ENCODE data around the gene GPANK1. TPM values are rescaled to one million over a fixed set of nuclear protein-coding genes. Genes with fewer than 3 reads are reported as not detected.

Gene GPANK1
- total RNA-seq, 2 experiments from 2014 or later = 33.6 to 35.2 TPM

- Mint-ChIP-seq H3K4me3 (no peak overlapping the region), H3K27me3 (no peaks in the 10 kb centered on the region), H3K36me3 (ENCODE audit: low read depth) (peaks cover 22% of the 10 kb centered on the region), H3K9me3 (no peaks in the 10 kb centered on the region), H3K27ac (no peak overlapping the region), H3K4me1 (peaks cover 34% of the 10 kb centered on the region)
- no peak for DNase-seq
- ChIA-PET POLR2A (no interaction called here), CTCF (no interaction called here)
These were observed 11.6 kb upstream of the GPANK1 start for GRCh38 chr6:31676322-31676903.

GRCh38 chr6:31669676-31670075 lies 4.9 kb upstream of the GPANK1 start, which contains the start of gene LY6G5B:
Gene LY6G5B (plus strand): TSS chr6:31669976. CDS start chr6:31670951, 975 bp downstream.
- H3K36me3 Mint-ChIP-seq (ENCODE audit: low read depth) = peaks cover 81% of the 10 kb centered on the region
- no peak within 1 kb of the TSS for H3K4me3 Mint-ChIP-seq
- ChIA-PET POLR2A (interaction anchor here (3.1 kb wide), 1 partner anchor 17 kb away, joined by 12 read pairs; the partner anchor contains the start of gene BAG6), CTCF (interaction anchor here (1.0 kb wide), 1 partner anchor 10 kb away, joined by 4 read pairs; no protein-coding TSS in a partner anchor)
- H3K27ac Mint-ChIP-seq = peak within 1 kb of the TSS; percentile 10
- no peaks in the 10 kb centered on the region for H3K9me3 Mint-ChIP-seq
- H3K4me1 Mint-ChIP-seq = peaks cover 37% of the 10 kb centered on the region
- H3K27me3 Mint-ChIP-seq = no peaks in the 10 kb centered on the region
- DNase-seq = no peak

GRCh38 chr6:31666337-31666965 lies 1.7 kb upstream of the GPANK1 start:
- peak overlapping the region; percentile 89 for H3K27ac Mint-ChIP-seq
- ChIA-PET CTCF (interaction anchor here (0.8 to 1.7 kb wide), 8 partner anchors 23 to 223 kb away, joined by 3 to 7 read pairs (median 3); partner anchors contain the start of genes ABHD16A, HSPA1B, NEU1 and VARS1), POLR2A (interaction anchor here (0.8 to 8.1 kb wide), 15 partner anchors 9 to 305 kb away, joined by 3 to 278 read pairs (median 5); partner anchors contain the start of genes ABHD16A, APOM, BAG6 and CLIC1)
- no peaks in the 10 kb centered on the region for H3K9me3 Mint-ChIP-seq
- H3K27me3 Mint-ChIP-seq = no peaks in the 10 kb centered on the region
- H3K36me3 Mint-ChIP-seq (ENCODE audit: low read depth) = peaks cover 92% of the 10 kb centered on the region
- DNase-seq = no peak
- peak overlapping the region; percentile 86 for H3K4me3 Mint-ChIP-seq
- peaks cover 67% of the 10 kb centered on the region for H3K4me1 Mint-ChIP-seq

- DNase-seq = peak; percentile 99
- Mint-ChIP-seq H3K4me1 (peaks cover 74% of the 10 kb centered on the region), H3K27me3 (no peaks in the 10 kb centered on the region), H3K27ac (peak within 1 kb of the TSS; percentile 89), H3K36me3 (ENCODE audit: low read depth) (peaks cover 92% of the 10 kb centered on the region), H3K4me3 (peak within 1 kb of the TSS; percentile 86), H3K9me3 (no peaks in the 10 kb centered on the region)
- ChIA-PET POLR2A (interaction anchor here (1.0 to 8.1 kb wide), 29 partner anchors 12 to 1306 kb away, joined by 3 to 278 read pairs (median 7); partner anchors contain the start of genes ABHD16A, APOM, BAG6 and CLIC1), CTCF (interaction anchor here (0.6 to 2.6 kb wide), 7 partner anchors 13 to 352 kb away, joined by 3 to 19 read pairs (median 6); partner anchors contain the start of genes BAG6, HSPA1B and NEU1)
These were observed 922 bp upstream of the GPANK1 start, which contains the start of gene CSNK2B for GRCh38 chr6:31665501-31666336. Gene CSNK2B (plus strand): TSS chr6:31666080. CDS start chr6:31666832, 752 bp downstream.

- peak; percentile 36 for DNase-seq
- peak overlapping the region; percentile 89 for H3K27ac Mint-ChIP-seq
- peaks cover 82% of the 10 kb centered on the region for H3K4me1 Mint-ChIP-seq
- peak overlapping the region; percentile 86 for H3K4me3 Mint-ChIP-seq
- POLR2A ChIA-PET = interaction anchor here (0.6 to 8.1 kb wide), 42 partner anchors 11 to 1308 kb away, joined by 3 to 278 read pairs (median 4); partner anchors contain the start of genes ABHD16A, APOM, BAG6 and CLIC1
- no peaks in the 10 kb centered on the region for H3K9me3 Mint-ChIP-seq
- CTCF ChIA-PET = interaction anchor here (0.5 to 2.6 kb wide), 11 partner anchors 12 to 265 kb away, joined by 3 to 19 read pairs (median 5); partner anchors contain the start of genes BAG6, HSPA1B, LTB and NEU1
- peaks cover 89% of the 10 kb centered on the region for H3K36me3 Mint-ChIP-seq (ENCODE audit: low read depth)
- H3K27me3 Mint-ChIP-seq = no peaks in the 10 kb centered on the region
These were observed 622 bp downstream of the GPANK1 start for GRCh38 chr6:31663961-31664789.

- Mint-ChIP-seq H3K9me3 (no peaks in the 10 kb centered on the region), H3K27ac (peak overlapping the region; percentile 89), H3K4me1 (peaks cover 84% of the 10 kb centered on the region), H3K27me3 (no peaks in the 10 kb centered on the region), H3K4me3 (peak overlapping the region; percentile 86), H3K36me3 (ENCODE audit: low read depth) (peaks cover 87% of the 10 kb centered on the region)
- no peak for DNase-seq
- ChIA-PET POLR2A (interaction anchor here (0.6 to 8.1 kb wide), 11 partner anchors 10 to 946 kb away, joined by 3 to 278 read pairs (median 8); partner anchors contain the start of genes ABHD16A, APOM, BAG6 and CLIC1), CTCF (interaction anchor here (0.5 to 2.6 kb wide), 8 partner anchors 11 to 264 kb away, joined by 3 to 19 read pairs (median 5); partner anchors contain the start of genes BAG6, DDX39B, HSPA1B and LTB)
These were observed 1.5 kb downstream of the GPANK1 start for GRCh38 chr6:31663126-31663960.

- ChIA-PET CTCF (interaction anchor here (2.9 kb wide), 1 partner anchor 75 kb away, joined by 11 read pairs; the partner anchor contains the start of gene CLIC1), POLR2A (interaction anchor here (1.0 to 8.1 kb wide), 4 partner anchors 9 to 945 kb away, joined by 3 to 278 read pairs (median 67); partner anchors contain the start of genes APOM, BAG6, CLIC1 and MDC1)
- no peaks in the 10 kb centered on the region for H3K9me3 Mint-ChIP-seq
- H3K27ac Mint-ChIP-seq = peak overlapping the region; percentile 54
- H3K4me1 Mint-ChIP-seq = peaks cover 85% of the 10 kb centered on the region
- peak overlapping the region; percentile 95 for H3K4me3 Mint-ChIP-seq
- H3K27me3 Mint-ChIP-seq = no peaks in the 10 kb centered on the region
- H3K36me3 Mint-ChIP-seq (ENCODE audit: low read depth) = peaks cover 87% of the 10 kb centered on the region
- DNase-seq = no peak
These were observed 2.6 kb downstream of the GPANK1 start for GRCh38 chr6:31662124-31662723.

- Mint-ChIP-seq H3K27ac (peak overlapping the region; percentile 87), H3K27me3 (no peaks in the 10 kb centered on the region), H3K4me3 (peak overlapping the region; percentile 95), H3K9me3 (no peaks in the 10 kb centered on the region), H3K4me1 (peaks cover 82% of the 10 kb centered on the region), H3K36me3 (ENCODE audit: low read depth) (peaks cover 86% of the 10 kb centered on the region)
- no peak for DNase-seq
- ChIA-PET POLR2A (interaction anchor here (0.7 to 8.1 kb wide), 21 partner anchors 8 to 175 kb away, joined by 3 to 278 read pairs (median 5); partner anchors contain the start of genes ABHD16A, APOM, BAG6 and DDX39B), CTCF (interaction anchor here (0.7 to 2.9 kb wide), 7 partner anchors 9 to 290 kb away, joined by 3 to 11 read pairs (median 3); partner anchors contain the start of genes ABHD16A, BAG6 and CLIC1)
These were observed 3.3 kb downstream of the GPANK1 start for GRCh38 chr6:31661262-31662123.

GRCh38 chr6:31660381-31661261 lies 4.2 kb downstream of the GPANK1 start, which contains the start of gene C6orf47:
Gene C6orf47 (minus strand): TSS chr6:31660778. CDS start chr6:31659947, 831 bp downstream.
- peaks cover 86% of the 10 kb centered on the region for H3K36me3 Mint-ChIP-seq (ENCODE audit: low read depth)
- no peaks in the 10 kb centered on the region for H3K9me3 Mint-ChIP-seq
- peak within 1 kb of the TSS; percentile 95 for H3K27ac Mint-ChIP-seq
- H3K4me1 Mint-ChIP-seq = peaks cover 83% of the 10 kb centered on the region
- peak within 1 kb of the TSS; percentile 95 for H3K4me3 Mint-ChIP-seq
- no peaks in the 10 kb centered on the region for H3K27me3 Mint-ChIP-seq
- ChIA-PET CTCF (interaction anchor here (0.7 to 2.9 kb wide), 7 partner anchors 8 to 291 kb away, joined by 3 to 11 read pairs (median 3); partner anchors contain the start of genes ABHD16A, BAG6 and CLIC1), POLR2A (interaction anchor here (0.7 to 8.1 kb wide), 21 partner anchors 7 to 176 kb away, joined by 3 to 278 read pairs (median 5); partner anchors contain the start of genes ABHD16A, APOM, BAG6 and DDX39B)
- peak; percentile 82 for DNase-seq
